Fibroblast of upper back skin (primary cell): ENCODE measurements around the gene IGSF1.
"Not testable (repeated sequence)": the region's sequence is repeated elsewhere in the genome, so short reads cannot be mapped to it uniquely, and the experiment has no call there.

ENCODE experiments used
- DNase-seq: peaks from one replicate; pipeline ENCODE4 v3.0.0-alpha.2; 2013

IGSF1 gene

DNA sequence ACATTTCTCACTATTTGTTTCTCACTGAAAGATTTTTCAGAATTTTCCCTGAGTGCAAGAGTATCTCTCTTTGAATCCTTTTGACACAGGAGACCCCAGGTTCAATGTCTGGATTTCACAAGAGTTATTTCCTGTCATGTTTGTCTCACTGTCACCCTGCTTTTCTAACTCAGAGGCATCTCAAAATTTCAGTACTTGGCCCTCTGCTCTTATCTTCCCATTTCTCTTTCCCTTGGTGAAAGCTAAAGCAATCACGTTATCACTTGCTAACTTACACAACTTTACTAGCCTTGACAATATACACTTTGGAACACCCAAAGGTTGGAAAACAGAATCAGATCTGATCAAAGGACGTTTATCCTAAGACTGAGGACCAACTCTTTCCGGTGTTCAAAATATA is 17.3 kb downstream of the IGSF1 start:
- no peak for DNase-seq

DNA sequence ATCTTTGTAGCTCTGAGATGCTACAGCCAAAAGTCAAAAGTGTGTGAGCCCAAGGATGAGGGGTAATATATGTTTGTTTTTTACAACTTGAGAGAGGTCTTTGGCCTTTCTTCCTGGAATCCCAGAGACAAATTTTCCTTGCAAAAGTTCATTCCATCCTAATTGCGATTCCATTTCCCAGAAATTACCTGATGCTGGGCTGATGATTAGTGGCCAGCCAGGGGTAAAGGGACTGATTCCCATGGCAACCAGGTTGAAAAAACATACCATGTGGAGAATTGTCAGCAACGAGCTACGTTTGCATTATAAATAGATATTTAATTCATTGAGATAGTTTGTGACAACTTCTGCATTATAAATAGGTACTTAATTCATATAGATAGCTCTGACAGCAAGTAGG is 17.8 kb downstream of the IGSF1 start:
- no peak for DNase-seq

GRCh38 chrX:131270080-131270479 is 19.0 kb downstream of the IGSF1 start:
- DNase-seq, result no peak

DNA sequence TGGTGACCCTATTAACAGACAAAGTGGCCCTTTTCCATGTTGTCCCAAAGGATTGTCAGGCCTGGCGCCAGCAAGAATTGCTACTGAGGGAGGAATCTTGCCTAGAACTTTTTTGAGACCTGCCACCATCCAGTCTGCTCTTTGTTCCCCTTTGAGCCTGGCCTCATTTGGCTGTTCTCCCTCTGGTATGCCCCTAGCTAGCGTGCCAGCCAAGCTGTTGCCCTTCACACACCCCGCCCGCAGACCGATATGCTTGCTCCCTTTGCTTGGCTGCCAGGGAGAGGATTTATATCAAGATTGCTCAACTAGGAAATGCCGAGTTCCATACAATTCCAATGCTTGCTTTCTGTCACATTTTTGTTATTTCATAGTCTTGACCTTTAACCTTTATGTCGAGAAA is 24.4 kb downstream of the IGSF1 start:
- DNase-seq, result no peak

DNA sequence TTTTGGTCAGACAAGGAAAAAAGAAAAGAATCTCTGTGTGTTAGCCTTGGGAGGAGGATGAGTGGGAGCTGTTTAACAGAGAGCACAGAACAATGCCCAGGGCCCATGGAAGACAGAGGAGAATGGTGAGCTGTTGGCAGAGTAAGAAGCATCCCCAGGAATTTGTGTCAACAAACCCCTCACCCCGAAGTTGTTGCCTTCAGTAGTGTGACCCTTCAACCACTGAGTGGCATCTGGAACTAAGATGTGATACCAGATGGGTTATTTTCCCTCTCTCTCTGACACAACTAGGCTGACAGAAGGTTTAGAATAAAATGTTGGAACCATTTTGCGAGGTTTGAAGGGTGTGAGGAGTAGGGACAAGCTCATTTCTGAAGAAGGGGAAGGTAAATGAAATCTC is 25.1 kb downstream of the IGSF1 start:
- DNase-seq, result no peak

DNA sequence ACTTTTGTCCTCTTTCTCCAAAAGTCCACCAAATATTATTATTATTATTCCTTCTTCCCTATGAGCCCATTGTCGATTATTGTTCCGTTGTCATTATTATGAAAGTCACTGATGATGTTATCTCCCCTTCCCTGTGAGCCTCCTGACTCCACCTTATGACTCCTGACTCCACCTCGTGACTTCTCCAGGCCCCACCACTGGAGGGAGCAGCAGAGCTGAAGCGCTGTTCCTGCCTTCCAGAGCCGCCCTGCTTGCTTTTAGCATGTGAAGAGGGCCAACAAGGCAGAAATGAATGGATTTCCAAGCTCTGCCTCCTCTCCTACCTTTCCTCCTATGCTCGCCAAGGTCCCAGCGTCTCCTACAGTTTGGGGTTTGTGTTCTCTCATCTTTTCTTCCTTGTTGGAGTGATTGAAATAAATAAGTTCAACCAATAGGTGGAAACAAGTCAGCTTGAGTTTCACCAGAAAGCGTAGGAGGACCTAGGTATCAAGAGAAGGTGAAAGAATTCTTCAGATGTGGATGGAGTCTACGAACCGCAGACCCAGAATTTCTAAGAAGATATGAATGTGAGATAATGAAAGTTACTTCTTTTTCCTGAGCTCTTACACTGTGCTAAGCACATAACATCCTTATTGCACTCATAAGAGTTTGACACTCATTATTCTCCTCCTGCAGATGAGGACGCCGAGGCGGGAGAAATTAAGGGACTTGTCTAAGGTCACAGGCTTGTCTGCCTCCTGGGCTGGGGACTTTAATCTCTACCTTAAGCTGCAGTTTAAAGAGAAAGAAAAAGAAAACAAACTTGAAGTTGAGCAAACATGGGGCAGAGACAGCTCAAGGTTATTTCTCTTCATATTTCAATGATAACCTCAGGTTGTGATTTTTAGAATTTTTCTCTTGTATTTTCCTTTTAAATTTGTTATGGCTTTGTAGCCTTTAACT is 26.1 kb downstream of the IGSF1 start:
- no peak for DNase-seq

DNA sequence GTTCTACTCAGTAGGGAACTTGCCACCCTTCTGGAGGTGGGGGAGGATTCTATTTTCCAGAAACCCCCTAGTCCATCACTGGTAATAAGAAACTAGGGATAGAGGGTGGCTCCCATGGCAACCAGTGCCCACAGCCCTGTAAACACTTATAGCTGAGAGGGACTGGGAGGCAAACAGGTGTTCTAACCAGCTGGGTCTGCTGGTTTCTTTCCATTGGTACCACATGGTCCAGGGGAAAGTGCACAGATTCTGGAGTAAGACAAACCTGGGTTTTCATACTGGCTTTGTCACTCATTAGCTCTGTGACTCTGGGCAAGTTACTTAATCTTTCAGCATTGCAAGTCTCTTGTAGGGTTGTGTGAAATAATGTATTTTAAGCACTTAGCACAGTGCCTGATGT is 26.9 kb downstream of the IGSF1 start:
- DNase-seq, result no peak

GRCh38 chrX:131257367-131257766 is 31.7 kb downstream of the IGSF1 start:
- no peak for DNase-seq

DNA sequence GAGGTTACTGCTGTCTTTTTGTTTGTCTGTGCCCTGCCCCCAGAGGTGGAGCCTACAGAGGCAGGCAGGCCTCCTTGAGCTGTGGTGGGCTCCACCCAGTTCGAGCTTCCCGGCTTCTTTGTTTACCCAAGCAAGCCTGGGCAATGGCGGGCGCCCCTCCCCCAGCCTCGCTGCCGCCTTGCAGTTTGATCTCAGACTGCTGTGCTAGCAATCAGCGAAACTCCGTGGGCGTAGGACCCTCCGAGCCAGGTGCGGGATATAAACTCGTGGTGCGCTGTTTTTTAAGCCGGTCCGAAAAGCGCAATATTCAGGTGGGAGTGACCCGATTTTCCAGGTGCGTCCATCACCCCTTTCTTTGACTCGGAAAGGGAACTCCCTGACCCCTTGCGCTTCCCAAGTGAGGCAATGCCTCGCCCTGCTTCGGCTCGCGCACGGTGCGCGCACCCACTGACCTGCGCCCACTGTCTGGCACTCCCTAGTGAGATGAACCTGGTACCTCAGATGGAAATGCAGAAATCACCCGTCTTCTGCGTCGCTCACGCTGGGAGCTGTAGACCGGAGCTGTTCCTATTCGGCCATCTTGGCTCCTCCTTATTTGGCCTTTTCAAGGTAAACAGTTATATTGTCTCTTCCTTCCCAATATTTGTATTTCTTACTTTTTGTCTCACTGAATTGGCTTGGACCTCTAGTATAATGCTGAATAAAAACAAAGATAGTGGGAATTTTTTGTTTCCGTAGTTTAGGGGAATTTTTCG is 37.9 kb downstream of the IGSF1 start:
- not testable (repeated sequence) for DNase-seq

- DNase-seq, result no peak
Observed at GRCh38 chrX:131239057-131239456, 50.0 kb downstream of the IGSF1 start.

GRCh38 chrX:131237363-131237762 is 51.7 kb downstream of the IGSF1 start:
- DNase-seq, result no peak

- no peak for DNase-seq
Observed at GRCh38 chrX:131235768-131236545, 53.1 kb downstream of the IGSF1 start.

DNA sequence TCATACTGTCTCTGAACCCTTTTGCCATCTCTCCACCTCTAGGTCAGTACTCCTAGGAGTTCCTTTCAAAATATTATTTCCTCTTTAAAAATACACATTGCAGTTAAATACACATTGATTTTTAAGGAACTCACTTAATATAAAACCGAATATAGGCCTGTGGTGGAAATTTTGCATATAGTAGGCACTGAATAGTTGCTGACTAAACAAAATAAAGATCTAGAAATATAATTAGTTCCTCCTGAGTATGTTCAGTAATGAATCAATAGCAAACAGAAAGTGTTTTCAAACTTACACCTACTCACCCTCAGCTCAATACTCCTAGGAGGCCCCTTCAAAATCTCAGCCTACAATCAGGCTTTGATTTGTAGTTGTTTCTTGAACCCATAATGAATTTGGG is 61.5 kb downstream of the IGSF1 start:
- no peak for DNase-seq

- DNase-seq, result no peak
Observed at GRCh38 chrX:131226591-131226990, 62.5 kb downstream of the IGSF1 start.

- DNase-seq, result no peak
Observed at GRCh38 chrX:131225078-131225477, 64.0 kb downstream of the IGSF1 start.
